Measurements from ENCODE around the gene PPP2R5C.
"Not testable (repeated sequence)": the region's sequence is repeated elsewhere in the genome, so short reads cannot be mapped to it uniquely, and the experiment has no call there.

PPP2R5C gene

GRCh38 chr14:101789222-101789621 is 27.7 kb downstream of the PPP2R5C start:
- H3K9ac ChIP-seq (ENCODE audit: low read depth, low read length) = no peak overlapping the region
- H3K27me3 ChIP-seq (ENCODE audit: insufficient read depth, low read length) = no peaks in the 10 kb centered on the region; the same call in 1 of the 2 replicates
- H3K27ac ChIP-seq (ENCODE audit: low read depth, low read length) = no peak overlapping the region
- H3K36me3 ChIP-seq (ENCODE audit: insufficient read depth, low read length) = no peaks in the 10 kb centered on the region
- no peaks in the 10 kb centered on the region for H3K9me3 ChIP-seq (ENCODE audit: insufficient read depth, low read depth, low read length)
- no peaks in the 10 kb centered on the region for H3K4me1 ChIP-seq (ENCODE audit: insufficient read depth, low read length)
- H3K4me3 ChIP-seq (ENCODE audit: low read length) = no peak overlapping the region
- 90% methylated on average over 6 of the region's 6 CpGs for WGBS

GRCh38 chr14:101790232-101790631 is 28.7 kb downstream of the PPP2R5C start:
- Histone ChIP-seq H3K27ac (ENCODE audit: low read depth, low read length) (no peak overlapping the region), H3K27me3 (ENCODE audit: insufficient read depth, low read length) (no peaks in the 10 kb centered on the region; the same call in 1 of the 2 replicates), H3K4me3 (ENCODE audit: low read length) (no peak overlapping the region), H3K36me3 (ENCODE audit: insufficient read depth, low read length) (no peaks in the 10 kb centered on the region), H3K9me3 (ENCODE audit: insufficient read depth, low read depth, low read length) (no peaks in the 10 kb centered on the region), H3K4me1 (ENCODE audit: insufficient read depth, low read length) (no peaks in the 10 kb centered on the region), H3K9ac (ENCODE audit: low read depth, low read length) (no peak overlapping the region)
- 94% methylated on average over 7 of the region's 7 CpGs for WGBS

- Histone ChIP-seq H3K4me3 (ENCODE audit: low read length) (no peak overlapping the region), H3K4me1 (ENCODE audit: insufficient read depth, low read length) (no peaks in the 10 kb centered on the region), H3K9me3 (ENCODE audit: insufficient read depth, low read depth, low read length) (no peaks in the 10 kb centered on the region), H3K27ac (ENCODE audit: low read depth, low read length) (no peak overlapping the region), H3K9ac (ENCODE audit: low read depth, low read length) (no peak overlapping the region), H3K36me3 (ENCODE audit: insufficient read depth, low read length) (no peaks in the 10 kb centered on the region), H3K27me3 (ENCODE audit: insufficient read depth, low read length) (no peaks in the 10 kb centered on the region)
- 88% methylated on average over 5 of the region's 5 CpGs for WGBS
These were observed 30.5 kb downstream of the PPP2R5C start for GRCh38 chr14:101791919-101792572.

GRCh38 chr14:101796016-101796415 is 34.5 kb downstream of the PPP2R5C start:
- Histone ChIP-seq H3K9me3 (ENCODE audit: insufficient read depth, low read depth, low read length) (no peaks in the 10 kb centered on the region), H3K27ac (ENCODE audit: low read depth, low read length) (no peak overlapping the region)
- 95% methylated on average over 8 of the region's 8 CpGs for WGBS

GRCh38 chr14:101796479-101796878 is 35.0 kb downstream of the PPP2R5C start:
- no peaks in the 10 kb centered on the region for H3K36me3 ChIP-seq (ENCODE audit: insufficient read depth, low read length)
- H3K9me3 ChIP-seq (ENCODE audit: insufficient read depth, low read depth, low read length) = no peaks in the 10 kb centered on the region
- H3K27me3 ChIP-seq (ENCODE audit: insufficient read depth, low read length) = no peaks in the 10 kb centered on the region
- H3K4me1 ChIP-seq (ENCODE audit: insufficient read depth, low read length) = no peaks in the 10 kb centered on the region
- no peak overlapping the region for H3K27ac ChIP-seq (ENCODE audit: low read depth, low read length)
- 92% methylated on average over 10 of the region's 10 CpGs for WGBS
- H3K9ac ChIP-seq (ENCODE audit: low read depth, low read length) = no peak overlapping the region
- no peak overlapping the region for H3K4me3 ChIP-seq (ENCODE audit: low read length)

More at GRCh38 chr14:101796016-101796415, 34.5 kb downstream of the PPP2R5C start:
- no peaks in the 10 kb centered on the region for H3K27me3 ChIP-seq (ENCODE audit: insufficient read depth, low read length)
- no peak overlapping the region for H3K4me3 ChIP-seq (ENCODE audit: low read length)
- no peaks in the 10 kb centered on the region for H3K36me3 ChIP-seq (ENCODE audit: insufficient read depth, low read length)
- no peak overlapping the region for H3K9ac ChIP-seq (ENCODE audit: low read depth, low read length)
- H3K4me1 ChIP-seq (ENCODE audit: insufficient read depth, low read length) = no peaks in the 10 kb centered on the region

- Histone ChIP-seq H3K4me1 (ENCODE audit: insufficient read depth, low read length) (no peaks in the 10 kb centered on the region), H3K27me3 (ENCODE audit: insufficient read depth, low read length) (no peaks in the 10 kb centered on the region), H3K9me3 (ENCODE audit: insufficient read depth, low read depth, low read length) (no peaks in the 10 kb centered on the region), H3K36me3 (ENCODE audit: insufficient read depth, low read length) (no peaks in the 10 kb centered on the region), H3K9ac (ENCODE audit: low read depth, low read length) (no peak overlapping the region), H3K4me3 (ENCODE audit: low read length) (no peak overlapping the region), H3K27ac (ENCODE audit: low read depth, low read length) (no peak overlapping the region)
- 92% methylated on average over 5 of the region's 5 CpGs for WGBS
These were observed 36.3 kb downstream of the PPP2R5C start for GRCh38 chr14:101797856-101798255.

- 100% methylated on average over 1 of the region's 1 CpG for WGBS
- H3K4me3 ChIP-seq (ENCODE audit: low read length); H3K9me3 ChIP-seq (ENCODE audit: insufficient read depth, low read depth, low read length); H3K27ac ChIP-seq (ENCODE audit: low read depth, low read length); H3K9ac ChIP-seq (ENCODE audit: low read depth, low read length); H3K27me3 ChIP-seq (ENCODE audit: insufficient read depth, low read length); H3K36me3 ChIP-seq (ENCODE audit: insufficient read depth, low read length): not testable (repeated sequence)
- H3K4me1 ChIP-seq (ENCODE audit: insufficient read depth, low read length) = peaks cover 19% of the 10 kb centered on the region
These were observed 42.9 kb downstream of the PPP2R5C start for GRCh38 chr14:101804373-101804772.

- not testable (repeated sequence) for H3K36me3 ChIP-seq (ENCODE audit: insufficient read depth, low read length); H3K9me3 ChIP-seq (ENCODE audit: insufficient read depth, low read depth, low read length); H3K27me3 ChIP-seq (ENCODE audit: insufficient read depth, low read length); H3K9ac ChIP-seq (ENCODE audit: low read depth, low read length); H3K4me3 ChIP-seq (ENCODE audit: low read length); H3K27ac ChIP-seq (ENCODE audit: low read depth, low read length)
- WGBS = no CpG with 5 or more reads among the region's 1 CpG
- peaks cover 24% of the 10 kb centered on the region for H3K4me1 ChIP-seq (ENCODE audit: insufficient read depth, low read length)
These were observed 44.7 kb downstream of the PPP2R5C start for GRCh38 chr14:101806252-101806651.

- Histone ChIP-seq H3K4me1 (ENCODE audit: insufficient read depth, low read length) (peaks cover 24% of the 10 kb centered on the region), H3K9me3 (ENCODE audit: insufficient read depth, low read depth, low read length) (no peaks in the 10 kb centered on the region), H3K36me3 (ENCODE audit: insufficient read depth, low read length) (no peaks in the 10 kb centered on the region), H3K27me3 (ENCODE audit: insufficient read depth, low read length) (no peaks in the 10 kb centered on the region), H3K9ac (ENCODE audit: low read depth, low read length) (no peak overlapping the region), H3K27ac (ENCODE audit: low read depth, low read length) (no peak overlapping the region; the same call in 1 of the 2 replicates), H3K4me3 (ENCODE audit: low read length) (0 out of 2 replicates have a peak overlapping the region, but pooled peaks have one; percentile 22)
- WGBS = 46% methylated on average over 11 of the region's 11 CpGs
These were observed 46.6 kb downstream of the PPP2R5C start for GRCh38 chr14:101808020-101808641.

GRCh38 chr14:101808894-101809670 is 47.6 kb downstream of the PPP2R5C start:
- H3K27ac ChIP-seq (ENCODE audit: low read depth, low read length) = peak overlapping the region; percentile 97
- WGBS = 80% methylated on average over 5 of the region's 6 CpGs

More at GRCh38 chr14:101808894-101809670, 47.6 kb downstream of the PPP2R5C start:
- Histone ChIP-seq H3K9ac (ENCODE audit: low read depth, low read length) (peak overlapping the region; percentile 84; the same call in 1 of the 2 replicates), H3K9me3 (ENCODE audit: insufficient read depth, low read depth, low read length) (no peaks in the 10 kb centered on the region), H3K36me3 (ENCODE audit: insufficient read depth, low read length) (no peaks in the 10 kb centered on the region), H3K27me3 (ENCODE audit: insufficient read depth, low read length) (no peaks in the 10 kb centered on the region), H3K4me1 (ENCODE audit: insufficient read depth, low read length) (peaks cover 24% of the 10 kb centered on the region), H3K4me3 (ENCODE audit: low read length) (peak overlapping the region; percentile 77)

Data from HUES64 (cell line).